Muscle layer of colon (tissue), 2 donors: ENCODE measurements around the gene LRIG2.
"Not testable (repeated sequence)": the region's sequence is repeated elsewhere in the genome, so short reads cannot be mapped to it uniquely, and the experiment has no call there.

Experiments used
- H3K27ac ChIP-seq: one replicate; pipeline ENCODE4 v1.7.0; 2013; ENCODE audit warnings: low read depth, mild to moderate bottlenecking, low read length, moderate library complexity
- H3K27me3 ChIP-seq, 2 donors: one replicate each; pipeline ENCODE4 v1.7.0; 2013; ENCODE audit warnings: low read length in 2 of 2, mild to moderate bottlenecking in 2 of 2; ENCODE audit not compliant: insufficient read depth in 2 of 2, control insufficient read depth in 1 of 2
- H3K36me3 ChIP-seq: one replicate; pipeline ENCODE4 v1.7.0; 2013; ENCODE audit warnings: mild to moderate bottlenecking, low read length; ENCODE audit not compliant: insufficient read depth
- H3K4me1 ChIP-seq: one replicate; pipeline ENCODE4 v1.7.0; 2013; ENCODE audit warnings: mild to moderate bottlenecking, low read length; ENCODE audit not compliant: insufficient read depth
- H3K4me3 ChIP-seq, 2 donors: one replicate each; pipeline ENCODE4 v1.7.0; 2013; ENCODE audit warnings: low read length in 2 of 2, low read depth in 1 of 2, mild to moderate bottlenecking in 1 of 2, moderate library complexity in 1 of 2
- H3K9ac ChIP-seq: one replicate; pipeline ENCODE4 v1.7.0; 2013; ENCODE audit warnings: low read length
- H3K9me3 ChIP-seq: one replicate; pipeline ENCODE4 v1.7.0; 2013; ENCODE audit warnings: mild to moderate bottlenecking, low read length
- donor health status: abdominal sarcoma.
- donor health status: Adenocarcinoma of cecum.

LRIG2 gene

DNA sequence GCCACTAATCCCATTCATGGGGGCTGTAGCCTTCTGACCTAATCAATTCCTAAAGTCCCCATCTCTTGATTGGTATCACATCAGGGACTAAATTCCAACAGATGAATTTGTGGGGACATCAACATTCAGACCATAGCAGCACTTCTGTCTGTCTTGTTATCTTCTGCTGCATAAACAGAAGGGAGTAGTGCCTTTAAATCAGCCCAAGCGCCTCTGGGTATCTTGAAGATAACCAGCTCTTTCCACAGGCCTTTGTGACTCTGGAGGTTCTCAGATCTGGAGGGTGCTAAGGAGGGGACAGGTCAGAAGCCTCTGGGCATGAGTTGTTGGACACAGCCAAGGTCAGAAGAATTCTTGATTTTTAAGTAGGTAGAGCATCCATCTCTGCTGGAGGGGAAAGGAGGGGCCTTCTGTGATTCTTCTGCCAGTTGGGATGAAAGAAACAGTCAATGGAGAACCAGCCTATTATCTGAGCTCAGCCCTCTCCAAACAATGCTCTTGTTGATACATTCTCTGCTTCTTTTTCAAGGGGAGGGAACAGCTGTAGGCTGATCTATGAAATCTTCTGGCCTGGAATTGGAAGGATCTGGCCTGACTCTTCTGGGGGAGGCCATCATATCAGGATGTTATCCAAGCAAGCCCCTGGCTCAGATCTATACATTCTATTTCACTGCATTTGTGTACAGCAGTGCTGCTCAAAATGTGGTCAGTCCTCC, 31.3 kb upstream of the LRIG2 start:
- Histone ChIP-seq H3K9me3 (no peaks in the 10 kb centered on the region), H3K27me3 (no peaks in the 10 kb centered on the region), H3K4me1 (peaks cover 11% of the 10 kb centered on the region), H3K4me3 (no peak overlapping the region), H3K36me3 (no peaks in the 10 kb centered on the region), H3K9ac (no peak overlapping the region), H3K27ac (no peak overlapping the region)

DNA sequence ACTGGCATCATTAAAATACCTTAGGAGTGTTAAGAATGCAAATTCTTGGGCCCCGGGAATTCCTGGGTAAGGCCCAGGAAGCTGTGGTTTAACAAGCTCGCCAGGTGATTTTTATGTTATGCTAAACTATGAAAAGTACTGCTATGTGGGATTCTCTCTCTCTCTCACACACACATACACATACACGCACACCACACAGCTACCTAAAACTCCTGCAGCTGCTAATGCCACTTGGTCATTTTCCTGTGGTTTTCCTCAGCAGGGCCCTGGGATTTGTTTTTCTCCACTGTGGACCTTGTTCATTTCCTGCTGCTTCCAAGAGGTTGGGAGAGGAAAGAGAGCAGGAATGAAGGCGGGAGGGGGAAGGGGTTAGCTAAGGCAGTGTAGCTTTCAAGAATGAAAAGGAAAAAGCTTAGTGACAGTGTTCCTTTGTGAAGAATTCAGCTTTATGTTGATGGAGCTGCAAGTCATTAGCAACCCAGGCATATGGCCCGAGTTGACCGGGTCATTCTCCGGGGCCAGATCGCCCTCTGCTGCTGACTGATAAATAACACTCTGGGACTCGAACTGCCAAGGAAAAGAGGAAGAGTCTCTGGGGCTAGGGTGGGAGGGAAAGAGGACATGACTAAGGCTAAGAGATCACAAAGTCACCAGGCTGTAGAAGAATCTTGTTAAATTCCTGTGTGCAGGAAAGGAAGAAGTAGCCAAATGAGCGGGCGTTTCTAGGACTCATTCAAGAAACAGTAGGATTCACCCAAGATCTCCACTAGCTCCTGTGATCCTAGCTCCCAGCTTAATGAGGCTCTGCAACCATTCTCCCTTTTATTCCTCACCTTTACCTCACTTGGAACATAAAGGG, 30.5 kb upstream of the LRIG2 start:
- peaks cover 11% of the 10 kb centered on the region for H3K4me1 ChIP-seq
- no peak overlapping the region for H3K27ac ChIP-seq
- no peak overlapping the region for H3K4me3 ChIP-seq
- H3K9ac ChIP-seq: no peak overlapping the region
- H3K36me3 ChIP-seq: no peaks in the 10 kb centered on the region
- H3K27me3 ChIP-seq: no peaks in the 10 kb centered on the region
- H3K9me3 ChIP-seq: no peaks in the 10 kb centered on the region

DNA sequence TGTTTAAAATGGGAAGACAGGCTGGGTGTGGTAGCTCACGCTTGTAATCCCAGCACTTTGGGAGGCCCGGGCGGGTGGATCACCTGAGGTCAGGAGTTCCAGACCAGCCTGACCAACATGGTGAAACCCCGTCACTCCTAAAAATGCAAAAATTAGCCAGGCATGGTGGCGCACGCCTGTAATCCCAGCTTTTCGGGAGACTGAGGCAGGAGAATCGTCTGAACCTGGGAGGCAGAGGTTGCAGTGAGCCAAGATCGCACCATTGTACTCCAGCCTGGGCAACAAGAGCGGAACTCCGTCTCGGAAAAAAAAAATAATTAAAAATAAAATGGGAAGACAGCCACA, 29.9 kb upstream of the LRIG2 start:
- not testable (repeated sequence) for H3K27ac ChIP-seq, H3K27me3 ChIP-seq, H3K4me3 ChIP-seq, H3K36me3 ChIP-seq, H3K9me3 ChIP-seq, H3K9ac ChIP-seq
- peaks cover 11% of the 10 kb centered on the region for H3K4me1 ChIP-seq

DNA sequence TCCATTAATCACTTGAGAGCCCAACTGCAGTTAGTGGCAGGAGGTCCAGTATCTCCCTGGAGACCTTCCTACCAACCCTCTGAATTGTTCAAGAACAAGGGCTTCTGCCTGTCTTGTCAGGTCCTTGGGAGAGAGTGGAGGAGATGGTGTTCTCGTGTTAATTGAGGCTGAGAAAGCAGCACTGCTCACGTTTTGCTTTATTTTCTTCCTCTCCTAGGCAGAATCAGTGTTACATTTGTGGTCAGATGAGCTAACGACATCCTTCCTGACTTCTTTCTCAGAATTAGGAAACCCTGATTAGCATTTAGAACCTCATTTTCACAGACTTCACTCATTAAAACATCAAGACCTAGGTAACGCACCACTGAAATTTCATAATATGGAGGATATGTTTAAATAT, 26.4 kb upstream of the LRIG2 start:
- Histone ChIP-seq H3K27ac (no peak overlapping the region), H3K27me3 (no peaks in the 10 kb centered on the region), H3K4me3 (no peak overlapping the region), H3K9ac (no peak overlapping the region), H3K36me3 (no peaks in the 10 kb centered on the region), H3K9me3 (no peaks in the 10 kb centered on the region), H3K4me1 (peaks cover 10% of the 10 kb centered on the region)

DNA sequence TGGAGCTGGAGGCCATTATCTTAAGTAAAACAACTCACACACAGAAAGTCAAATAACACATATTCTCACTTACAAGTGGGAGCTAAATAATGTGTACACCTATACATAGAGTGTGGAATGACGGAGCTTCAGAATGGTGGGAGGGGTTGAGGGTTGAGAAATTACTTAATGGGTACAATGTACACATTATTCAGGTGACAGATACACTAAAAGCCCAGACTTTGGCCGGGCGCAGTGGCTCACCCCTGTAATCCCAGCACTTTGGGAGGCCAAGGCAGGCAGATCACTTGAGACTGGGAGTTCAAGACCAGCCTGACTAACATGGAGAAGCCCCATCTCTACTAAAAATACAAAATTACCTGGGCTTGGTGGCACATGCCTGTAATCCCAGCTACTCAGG, 24.9 kb upstream of the LRIG2 start:
- Histone ChIP-seq H3K27me3 (no peaks in the 10 kb centered on the region), H3K9me3 (no peaks in the 10 kb centered on the region), H3K4me3 (no peak overlapping the region), H3K4me1 (no peaks in the 10 kb centered on the region), H3K36me3 (no peaks in the 10 kb centered on the region), H3K9ac (no peak overlapping the region), H3K27ac (no peak overlapping the region)

DNA sequence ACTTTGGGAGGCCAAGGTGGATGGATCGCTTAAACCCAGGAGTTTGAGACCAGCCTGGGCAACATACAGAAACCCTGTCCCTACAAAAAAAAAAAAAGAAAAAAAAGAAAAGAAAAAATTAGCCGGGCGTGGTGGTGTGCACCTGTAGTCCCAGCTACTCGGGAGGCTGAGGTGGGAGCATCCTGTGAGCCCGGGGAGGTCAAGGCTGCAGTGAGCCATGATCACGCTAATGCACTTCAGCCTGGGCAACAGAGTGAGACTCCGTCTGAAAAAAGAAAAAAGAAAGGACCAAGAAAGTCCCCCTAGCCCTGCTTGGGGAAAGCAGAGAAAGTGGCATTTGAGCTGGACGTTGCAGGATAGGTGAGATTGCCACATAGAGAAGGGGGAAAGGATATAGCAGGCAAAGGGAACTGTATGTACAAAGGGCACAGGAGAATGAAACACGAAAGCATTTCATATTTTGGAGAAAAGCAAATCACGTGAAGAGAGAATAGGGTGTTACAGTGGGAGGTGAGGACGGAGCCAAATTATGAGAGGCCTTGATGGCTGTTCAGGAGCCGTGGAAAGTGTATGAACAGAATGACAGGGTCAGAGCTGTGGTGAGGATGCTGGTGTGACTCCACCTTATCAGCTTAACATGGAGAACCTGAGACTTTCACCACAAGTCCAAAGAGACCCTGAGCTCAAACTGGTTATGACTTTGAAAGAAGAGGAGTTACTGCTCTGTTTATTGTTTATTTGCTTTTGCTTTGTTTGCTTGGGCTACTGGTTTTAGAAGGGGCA, 19.5 kb upstream of the LRIG2 start:
- H3K4me3 ChIP-seq: no peak overlapping the region
- H3K27ac ChIP-seq: no peak overlapping the region
- H3K9me3 ChIP-seq: no peaks in the 10 kb centered on the region
- no peaks in the 10 kb centered on the region for H3K4me1 ChIP-seq
- no peaks in the 10 kb centered on the region for H3K27me3 ChIP-seq
- no peak overlapping the region for H3K9ac ChIP-seq
- H3K36me3 ChIP-seq: no peaks in the 10 kb centered on the region

DNA sequence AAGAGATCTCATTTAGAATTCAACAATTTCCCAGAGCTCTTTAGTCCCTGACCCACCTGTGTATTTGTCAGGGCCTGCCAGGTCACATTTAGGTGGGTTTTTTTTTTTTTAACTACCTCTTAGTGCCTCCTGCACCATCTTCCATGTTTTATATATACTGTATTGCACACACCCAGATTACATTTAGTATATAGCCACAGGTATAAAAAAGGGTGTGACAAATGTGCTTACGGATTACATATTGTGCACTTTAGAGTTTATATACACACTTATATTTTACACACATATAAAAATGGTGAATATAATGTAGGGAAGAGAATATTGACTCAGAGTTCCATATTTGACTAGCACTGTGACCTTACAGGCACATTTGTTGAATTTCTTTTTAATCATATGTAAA, 17.4 kb upstream of the LRIG2 start:
- H3K4me3 ChIP-seq: no peak overlapping the region
- no peaks in the 10 kb centered on the region for H3K36me3 ChIP-seq
- no peaks in the 10 kb centered on the region for H3K27me3 ChIP-seq
- no peak overlapping the region for H3K27ac ChIP-seq
- no peak overlapping the region for H3K9ac ChIP-seq
- H3K9me3 ChIP-seq: no peaks in the 10 kb centered on the region
- H3K4me1 ChIP-seq: no peaks in the 10 kb centered on the region

DNA sequence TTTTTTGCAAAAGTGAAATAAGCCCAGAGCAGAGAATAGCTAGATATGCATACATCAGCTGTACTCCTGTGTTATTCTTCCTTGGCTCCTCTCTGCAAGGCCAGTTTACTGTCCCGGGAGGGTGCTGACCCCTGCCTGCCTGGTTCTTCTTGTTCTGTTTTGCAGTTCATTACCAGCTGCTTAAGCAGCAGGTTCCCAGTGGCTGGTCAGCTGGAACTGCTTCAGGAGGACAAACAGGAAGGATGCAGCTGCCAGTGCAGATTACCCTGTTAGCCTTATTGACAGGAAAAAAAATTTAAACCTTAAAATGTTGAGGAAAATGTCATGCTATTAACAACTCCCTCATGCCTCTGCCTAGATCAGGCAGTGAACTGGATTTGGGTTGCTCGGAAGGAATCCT, 16.0 kb upstream of the LRIG2 start:
- H3K4me3 ChIP-seq: no peak overlapping the region
- no peaks in the 10 kb centered on the region for H3K9me3 ChIP-seq
- no peaks in the 10 kb centered on the region for H3K4me1 ChIP-seq
- H3K36me3 ChIP-seq: no peaks in the 10 kb centered on the region
- no peak overlapping the region for H3K27ac ChIP-seq
- H3K27me3 ChIP-seq: no peaks in the 10 kb centered on the region
- no peak overlapping the region for H3K9ac ChIP-seq

DNA sequence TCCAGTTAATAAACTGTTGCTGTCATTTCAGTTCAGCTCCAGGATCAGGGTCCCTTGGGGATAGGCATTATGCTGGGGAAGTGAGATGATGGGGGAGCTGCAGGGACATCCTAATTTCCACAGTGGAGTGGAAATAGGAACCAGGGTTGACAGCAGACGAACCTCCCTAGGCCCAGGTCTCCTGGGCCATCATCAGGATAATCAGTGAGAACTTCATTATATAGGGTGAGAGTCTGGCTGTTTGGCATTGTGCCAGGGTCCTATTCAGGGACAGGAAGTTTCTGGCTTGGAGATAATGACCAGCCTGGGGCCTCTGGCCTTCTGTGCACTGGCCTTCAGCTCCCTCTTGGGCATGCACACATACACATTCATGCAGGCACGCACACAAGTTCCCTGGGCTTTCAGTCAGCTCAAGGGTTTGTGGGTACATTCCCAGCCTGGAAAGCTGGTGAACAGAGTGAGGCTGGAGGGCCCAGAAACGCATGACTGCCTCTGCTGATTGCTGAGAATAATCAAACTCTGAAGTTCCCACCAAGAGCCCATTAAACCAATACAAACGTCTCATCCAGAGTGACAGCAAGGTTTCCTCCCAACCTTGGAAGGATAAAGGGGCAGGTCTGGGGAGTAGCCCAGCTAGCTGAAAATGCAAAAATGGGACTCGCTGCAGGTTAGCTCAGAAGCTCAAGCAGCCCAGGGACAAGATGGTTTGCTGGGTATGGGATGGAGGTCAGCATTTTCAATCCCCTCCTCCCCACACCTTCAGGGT, 13.9 kb upstream of the LRIG2 start:
- no peaks in the 10 kb centered on the region for H3K9me3 ChIP-seq
- no peak overlapping the region for H3K9ac ChIP-seq
- no peak overlapping the region for H3K27ac ChIP-seq
- H3K4me3 ChIP-seq: no peak overlapping the region
- H3K36me3 ChIP-seq: no peaks in the 10 kb centered on the region
- H3K4me1 ChIP-seq: no peaks in the 10 kb centered on the region
- H3K27me3 ChIP-seq: no peaks in the 10 kb centered on the region

DNA sequence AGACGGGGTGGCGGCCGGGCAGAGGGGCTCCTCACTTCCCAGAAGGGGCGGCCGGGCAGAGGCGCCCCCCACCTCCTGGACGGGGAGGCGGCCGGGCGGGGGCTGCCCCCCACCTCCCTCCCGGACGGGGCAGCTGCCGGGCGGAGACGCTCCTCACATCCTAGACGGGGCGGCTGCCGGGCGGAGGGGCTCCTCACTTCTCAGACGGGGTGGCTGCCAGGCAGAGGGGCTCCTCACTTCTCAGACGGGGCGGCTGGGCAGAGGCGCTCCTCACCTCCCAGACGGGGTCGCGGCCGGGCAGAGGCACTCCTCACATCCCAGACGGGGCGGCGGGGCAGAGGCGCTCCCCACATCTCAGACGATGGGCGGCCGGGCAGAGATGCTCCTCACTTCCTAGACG, 9.5 kb upstream of the LRIG2 start:
- not testable (repeated sequence) for H3K27me3 ChIP-seq, H3K4me1 ChIP-seq

DNA sequence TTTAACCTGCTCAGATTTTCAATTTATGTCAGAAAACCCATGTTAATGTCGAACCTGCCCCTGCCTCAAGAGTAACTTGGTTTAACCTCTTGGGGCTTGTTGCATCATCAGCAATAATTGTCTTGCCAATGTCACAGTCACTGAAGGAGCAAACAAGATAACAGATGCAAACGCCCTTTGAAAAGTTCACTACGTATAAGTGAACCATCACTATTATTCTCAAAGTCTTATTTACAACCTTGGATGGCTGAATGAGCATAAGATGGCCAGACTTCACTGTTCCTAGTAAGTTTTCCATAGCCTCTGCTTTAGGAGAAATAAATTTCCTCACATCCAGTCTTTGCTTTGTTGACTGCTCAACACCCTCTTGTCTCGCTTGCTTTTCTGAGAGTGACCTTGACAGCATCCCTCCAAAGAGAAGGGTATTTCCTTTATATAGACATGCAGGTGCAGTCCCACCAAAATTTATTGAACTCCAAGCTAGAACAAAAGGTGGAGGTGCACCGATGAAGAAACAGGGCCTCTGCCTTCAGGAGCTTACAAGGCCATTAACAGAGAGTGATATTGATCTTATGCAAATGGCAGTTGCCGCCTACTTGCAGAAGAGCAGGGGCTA, 749 bp upstream of the LRIG2 start:
- Histone ChIP-seq H3K27me3 (no peaks in the 10 kb centered on the region), H3K36me3 (no peaks in the 10 kb centered on the region), H3K4me1 (peaks cover 14% of the 10 kb centered on the region), H3K4me3 (peak overlapping the region; percentile 85 to 91), H3K9me3 (no peaks in the 10 kb centered on the region), H3K27ac (peak overlapping the region; percentile 98), H3K9ac (peak overlapping the region; percentile 30)

More for the DNA sequence above, 9.5 kb upstream of the LRIG2 start:
- not testable (repeated sequence) for H3K36me3 ChIP-seq, H3K4me3 ChIP-seq, H3K27ac ChIP-seq, H3K9ac ChIP-seq, H3K9me3 ChIP-seq
